HG02759 (cell line): ENCODE data around the gene MEIS1.

Experiments
- ATAC-seq: cut with Tn5 transposase; IDR thresholded peaks from one replicate; pipeline ENCODE4 v1.9.1; 2021; ENCODE audit warnings: mild to moderate bottlenecking, moderate library complexity; ENCODE audit not compliant: unreplicated experiment

The MEIS1 gene

DNA sequence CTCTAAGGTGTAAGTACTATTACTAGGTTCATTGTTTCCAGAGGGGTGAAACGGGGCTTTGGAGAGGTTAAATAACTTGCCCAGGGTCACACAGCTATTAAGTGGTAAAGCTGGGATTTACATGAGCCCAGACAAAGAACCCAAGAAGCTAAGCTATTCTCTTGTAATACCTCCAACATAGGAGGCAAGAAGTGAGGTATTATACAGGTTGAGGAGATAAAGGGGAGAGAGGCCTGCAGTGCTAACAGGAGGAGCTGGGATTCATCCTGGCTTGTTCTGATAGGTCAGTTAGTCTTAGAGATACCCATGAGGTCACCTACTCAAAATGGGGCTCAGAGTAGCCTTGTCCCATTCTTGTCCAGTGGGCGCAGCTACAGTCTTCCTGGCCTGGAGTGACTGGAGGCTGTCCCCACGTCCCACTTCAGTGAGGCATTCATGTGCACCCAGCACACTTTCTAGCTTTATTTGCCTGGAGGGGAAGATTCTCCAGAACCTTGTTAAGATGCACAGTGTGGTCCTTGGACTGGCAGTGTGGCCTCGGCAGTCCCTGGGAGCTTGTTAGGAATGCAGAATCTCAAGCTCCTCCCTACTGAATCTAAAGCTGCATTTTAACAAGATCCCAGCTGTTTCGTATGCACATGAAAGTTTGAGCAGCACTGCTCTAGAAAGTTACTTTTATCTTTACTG, 63.5 kb downstream of the MEIS1 start:
- no peak for ATAC-seq

GRCh38 chr2:66501267-66501666, 66.3 kb downstream of the MEIS1 start:
- no peak for ATAC-seq

- no peak for ATAC-seq
Measured at GRCh38 chr2:66506265-66506664, 71.3 kb downstream of the MEIS1 start.

DNA sequence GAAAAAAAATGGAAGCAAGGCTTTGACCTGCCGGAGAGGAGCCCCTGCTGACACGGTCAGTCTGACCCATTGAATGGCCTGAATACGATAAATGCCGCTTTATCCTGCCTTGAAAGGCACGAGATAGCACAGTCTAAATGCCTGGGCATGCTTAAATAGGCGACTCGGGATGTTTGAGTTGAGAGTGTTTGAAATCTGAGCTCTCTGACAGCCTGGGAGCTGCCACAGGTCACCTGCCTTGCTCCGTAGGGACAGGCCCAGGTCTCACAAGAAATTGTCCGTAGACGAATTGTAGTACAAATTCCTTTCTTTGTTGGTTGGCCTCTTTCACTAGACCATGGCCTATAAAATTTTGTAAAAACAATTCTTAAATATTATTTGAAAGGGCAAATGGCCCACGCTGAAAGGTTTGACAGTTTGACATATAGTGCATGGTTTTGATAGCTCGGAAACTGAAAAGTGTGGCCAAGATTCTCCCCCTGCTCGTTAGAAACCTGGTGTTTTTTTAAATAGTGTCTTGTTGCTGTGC, 72.8 kb downstream of the MEIS1 start:
- no peak for ATAC-seq

DNA sequence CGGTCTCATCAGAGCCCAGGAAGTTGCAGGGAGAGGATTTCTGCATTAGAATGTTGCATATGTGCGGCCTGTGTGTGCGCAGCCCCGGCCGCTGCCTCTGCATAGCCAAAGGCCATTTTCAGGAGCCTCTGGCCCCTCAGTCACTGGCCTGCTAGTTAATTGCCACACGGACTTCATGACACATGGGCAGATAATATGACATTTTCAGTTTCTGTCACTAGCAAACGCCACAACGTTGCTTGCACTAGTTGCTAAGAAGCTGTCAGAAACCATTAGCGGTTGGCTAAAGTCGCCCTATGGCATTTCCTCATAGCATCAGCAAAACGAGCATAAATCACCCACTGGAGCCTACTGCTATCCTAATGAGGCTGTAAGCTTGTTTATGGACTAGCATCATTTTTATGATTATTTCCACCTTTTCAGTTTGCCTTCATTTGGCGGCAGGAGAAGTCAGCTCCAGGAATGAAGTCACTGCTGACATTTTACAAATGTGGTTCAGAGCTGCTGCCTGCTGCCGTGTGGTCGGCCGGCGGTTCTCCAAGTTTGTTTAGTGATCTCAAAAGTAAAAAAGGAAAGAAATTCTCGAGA, 73.7 kb downstream of the MEIS1 start:
- ATAC-seq: no peak

- no peak for ATAC-seq
Measured at GRCh38 chr2:66509326-66509811, 74.4 kb downstream of the MEIS1 start.

DNA sequence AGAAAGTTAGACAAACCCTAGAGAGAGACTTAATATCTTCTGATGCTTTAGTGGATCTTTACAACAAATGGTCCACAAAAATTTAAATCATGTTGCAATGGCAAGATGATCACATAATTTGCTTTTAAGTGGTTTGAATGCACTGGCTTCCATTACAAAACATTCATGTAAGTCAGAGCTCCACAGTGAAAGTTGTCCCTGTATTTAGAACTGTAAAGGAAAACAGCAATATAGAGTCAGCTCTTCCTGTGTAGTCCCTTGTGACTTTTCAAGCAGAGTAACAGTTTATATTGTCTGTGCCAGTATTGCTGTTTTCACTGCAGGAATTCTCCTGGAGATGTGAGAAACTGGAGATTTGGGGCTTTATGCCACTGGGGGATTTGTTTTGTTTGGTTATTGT, 77.7 kb downstream of the MEIS1 start:
- no peak for ATAC-seq

- no peak for ATAC-seq
Measured at GRCh38 chr2:66515743-66516142, 80.8 kb downstream of the MEIS1 start.

- ATAC-seq: no peak
Measured at GRCh38 chr2:66516499-66516898, 81.6 kb downstream of the MEIS1 start.

- ATAC-seq: no peak
Measured at GRCh38 chr2:66517772-66518171, 82.8 kb downstream of the MEIS1 start.

DNA sequence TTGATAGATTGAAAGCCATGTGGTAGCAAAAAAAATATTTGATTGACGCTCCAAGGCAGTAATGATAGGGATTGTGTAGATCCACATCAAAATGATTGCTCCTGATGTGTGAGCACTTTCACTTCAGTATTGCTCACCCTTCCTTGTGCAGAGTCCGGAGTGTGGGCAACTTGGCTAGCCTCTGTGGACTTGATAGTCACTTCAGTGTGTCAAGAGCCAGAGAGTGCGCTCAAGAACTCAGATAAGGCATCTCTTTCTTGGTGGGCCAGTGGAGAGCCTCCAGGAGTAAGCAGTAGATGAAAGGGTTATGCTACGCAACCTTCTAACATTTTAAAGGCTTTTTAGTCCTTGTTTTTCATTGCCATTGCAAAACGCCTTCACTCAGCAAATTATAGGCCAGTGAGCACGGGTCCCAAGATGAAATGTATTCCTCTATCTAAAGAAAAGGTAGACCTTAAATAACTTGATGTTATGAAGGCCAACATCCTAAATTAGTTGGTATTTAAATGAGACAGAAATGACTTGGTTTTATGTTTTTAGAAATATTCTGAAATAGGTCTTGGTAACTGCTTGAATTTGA, 84.4 kb downstream of the MEIS1 start:
- no peak for ATAC-seq

DNA sequence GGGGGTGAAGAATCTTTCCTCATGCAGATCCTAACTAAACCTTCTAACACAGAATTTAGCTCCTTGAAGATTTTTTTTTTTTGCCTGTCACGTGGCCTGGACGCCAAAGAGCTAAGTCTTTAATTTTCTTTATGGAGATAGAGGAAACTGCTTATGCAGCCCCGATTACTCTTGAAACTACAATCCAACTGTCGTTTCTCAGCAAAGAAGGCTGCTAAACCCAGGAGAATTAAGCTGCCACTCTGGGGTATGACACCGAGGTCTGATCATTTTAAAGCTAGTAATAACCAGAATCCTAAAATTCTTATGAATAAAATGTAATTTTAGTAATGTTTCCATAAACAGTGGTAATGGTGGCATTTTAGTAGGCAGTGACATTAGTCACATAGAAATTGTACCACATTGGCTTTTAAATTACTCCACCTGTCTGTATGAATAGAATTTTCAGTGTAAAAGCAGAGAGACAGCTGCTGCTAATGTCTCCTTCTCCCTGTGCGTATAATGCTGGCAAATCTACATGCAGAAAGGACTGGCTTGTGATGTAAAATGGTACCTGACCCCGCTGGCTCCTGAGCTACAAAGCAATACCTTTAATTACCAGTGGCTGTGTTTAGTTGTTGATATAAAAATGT, 86.5 kb downstream of the MEIS1 start:
- no peak for ATAC-seq

DNA sequence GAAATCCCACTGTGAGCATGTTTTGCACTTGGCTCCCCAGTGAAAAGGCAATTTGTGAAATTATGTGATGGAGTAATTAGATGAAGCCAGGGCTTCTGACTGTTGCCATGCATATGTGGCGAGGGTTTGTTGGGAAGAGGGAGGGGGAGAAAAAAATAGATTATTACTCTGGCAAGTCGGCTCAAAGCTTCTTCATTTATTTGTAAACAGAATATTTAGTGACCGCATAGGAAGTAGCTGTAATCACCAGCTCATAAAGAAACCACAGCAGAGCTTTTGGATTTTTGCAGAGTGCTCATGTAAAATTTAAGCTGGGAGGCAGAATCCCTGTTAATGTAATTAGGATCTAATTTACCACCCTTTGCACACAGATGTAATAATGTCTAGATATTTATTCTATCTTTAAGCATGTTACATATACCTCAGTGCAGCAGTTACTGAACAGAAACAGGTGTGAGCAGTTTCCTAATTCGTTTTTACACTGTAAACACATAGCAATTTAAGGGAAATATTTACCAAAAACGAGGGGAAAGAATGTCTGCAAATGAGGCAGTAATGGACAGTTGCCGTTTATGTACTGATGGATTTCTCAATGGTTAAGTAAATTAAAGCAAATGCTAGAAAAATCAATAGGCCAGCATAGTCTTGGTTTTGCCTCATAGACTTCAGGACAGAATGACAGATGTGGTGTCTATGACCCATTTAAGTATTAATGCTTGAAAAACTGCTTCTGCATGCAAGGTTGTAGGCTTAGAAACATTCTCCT, 87.9 kb downstream of the MEIS1 start:
- ATAC-seq: no peak

GRCh38 chr2:66523377-66523969, 88.5 kb downstream of the MEIS1 start:
- ATAC-seq: no peak

GRCh38 chr2:66523990-66524389, 89.1 kb downstream of the MEIS1 start:
- ATAC-seq: no peak

- ATAC-seq: no peak
Measured at GRCh38 chr2:66525606-66526005, 90.7 kb downstream of the MEIS1 start.

DNA sequence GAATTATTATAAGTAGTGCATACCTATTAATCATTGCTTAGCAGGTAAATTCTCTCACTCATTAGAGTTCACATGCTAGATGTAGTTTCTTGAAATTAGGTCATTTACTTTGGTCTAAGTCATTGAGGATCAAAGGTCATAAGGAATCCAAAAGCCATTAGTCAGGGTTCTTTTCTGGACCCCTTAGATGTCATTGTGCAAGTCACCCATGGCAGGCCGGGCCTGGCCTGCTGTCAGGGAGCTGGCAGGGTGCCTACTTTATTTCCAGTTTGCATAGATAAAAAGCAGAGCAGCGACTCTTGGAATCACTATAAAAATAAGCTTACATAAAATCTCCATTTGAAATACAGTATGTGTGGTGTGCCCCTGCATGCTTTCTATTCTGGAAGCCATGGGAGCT, 91.3 kb downstream of the MEIS1 start:
- no peak for ATAC-seq

- no peak for ATAC-seq
Measured at GRCh38 chr2:66528974-66529724, 94.2 kb downstream of the MEIS1 start.

DNA sequence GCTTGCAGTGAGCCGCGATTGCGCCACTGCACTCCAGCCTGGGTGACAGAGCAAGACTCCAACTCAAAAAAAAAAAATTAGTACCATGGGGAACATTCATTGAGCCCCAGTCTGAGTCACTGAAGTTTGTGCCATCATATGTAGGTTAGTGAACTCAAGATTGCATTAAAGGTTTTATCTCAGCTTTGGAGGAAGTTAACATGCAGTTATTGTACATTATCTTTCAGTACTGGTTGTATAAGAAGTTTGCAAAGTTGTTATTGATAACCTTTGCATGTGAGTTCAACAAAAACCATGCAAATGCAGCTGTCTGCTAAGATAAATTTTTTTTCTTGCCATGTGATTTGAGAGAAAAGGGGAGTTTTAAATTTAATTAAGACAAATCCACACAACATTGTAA, 95.7 kb downstream of the MEIS1 start:
- ATAC-seq: no peak

GRCh38 chr2:66531155-66531554, 96.2 kb downstream of the MEIS1 start:
- ATAC-seq: no peak
